ENCODE data around the gene PAGE4.

Gene PAGE4, protein sequence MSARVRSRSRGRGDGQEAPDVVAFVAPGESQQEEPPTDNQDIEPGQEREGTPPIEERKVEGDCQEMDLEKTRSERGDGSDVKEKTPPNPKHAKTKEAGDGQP

DNA sequence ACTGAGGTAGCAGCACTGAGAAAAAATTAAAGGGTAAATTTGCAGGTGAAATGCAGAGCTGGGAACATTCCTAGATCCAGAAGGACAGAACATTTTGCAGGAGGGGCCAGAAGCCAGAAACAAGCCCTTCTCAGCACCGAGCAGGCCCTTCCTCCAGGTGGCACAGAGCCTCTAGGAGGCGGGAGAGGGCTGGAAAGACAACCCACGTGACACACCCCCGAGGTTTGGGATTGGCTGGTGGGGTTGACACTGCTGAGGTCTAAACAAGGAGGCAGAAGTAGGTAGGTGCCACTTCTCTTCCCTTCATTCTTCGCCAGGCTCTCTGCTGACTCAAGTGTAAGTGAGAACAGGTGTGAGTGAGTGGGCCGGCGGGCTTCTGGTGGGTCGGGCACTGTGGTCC, at the start of gene PAGE4:
PAGE4 (plus strand) TSS at position 288 of the 400 bp plus-strand sequence. CDS start 1,126 bp downstream, outside the sequence.
- no peak for DNase-seq (ENCODE audit: low read depth in 2 of 2)

DNA sequence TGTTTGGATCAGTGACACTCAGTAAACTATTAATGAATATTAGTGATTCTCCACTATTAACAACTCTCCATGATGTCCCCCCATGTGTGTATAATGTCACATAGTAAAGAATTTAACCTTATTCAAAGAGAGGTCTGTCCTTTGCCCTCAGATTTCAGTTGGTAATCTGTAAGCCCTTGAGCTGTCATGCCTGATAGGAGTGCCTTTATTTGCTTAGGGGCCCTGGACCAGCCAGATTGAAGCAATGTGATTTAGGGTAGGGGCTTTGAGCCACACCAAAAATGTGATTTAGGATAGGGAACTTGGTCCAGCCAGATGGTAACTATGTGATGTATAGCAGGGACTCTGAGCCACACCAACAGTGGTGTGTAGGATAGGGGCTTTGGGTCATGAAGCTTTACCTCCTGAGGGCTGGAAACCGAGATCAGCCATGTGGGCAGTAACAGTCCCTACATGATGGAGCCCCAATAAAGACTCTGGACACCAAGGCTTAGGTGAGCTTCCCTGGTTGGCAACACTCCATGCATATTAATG, 44.3 kb upstream of the PAGE4 start:
- no peak for DNase-seq (ENCODE audit: low read depth in 2 of 2)

DNA sequence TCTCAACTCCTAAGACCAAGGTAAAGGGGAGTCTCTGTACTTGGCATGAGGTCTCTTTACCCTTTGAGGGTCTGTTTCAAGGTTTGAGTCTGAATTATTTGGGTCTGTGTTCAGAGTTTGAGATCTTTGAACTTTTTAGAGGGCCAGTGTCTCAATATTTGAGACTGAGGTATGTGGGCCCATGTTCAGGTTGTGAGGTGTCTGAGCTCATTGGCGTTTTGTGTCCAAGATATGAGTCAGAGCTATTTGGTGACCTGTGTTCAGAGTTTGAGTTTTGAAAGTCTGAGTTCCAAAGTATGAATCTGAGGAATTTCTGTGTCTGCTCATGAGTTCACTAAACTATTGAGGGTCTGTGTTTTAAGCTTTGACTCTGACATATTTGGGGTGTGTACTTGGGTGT, 36.7 kb upstream of the PAGE4 start:
- no peak for DNase-seq (ENCODE audit: low read depth in 2 of 2)

DNA sequence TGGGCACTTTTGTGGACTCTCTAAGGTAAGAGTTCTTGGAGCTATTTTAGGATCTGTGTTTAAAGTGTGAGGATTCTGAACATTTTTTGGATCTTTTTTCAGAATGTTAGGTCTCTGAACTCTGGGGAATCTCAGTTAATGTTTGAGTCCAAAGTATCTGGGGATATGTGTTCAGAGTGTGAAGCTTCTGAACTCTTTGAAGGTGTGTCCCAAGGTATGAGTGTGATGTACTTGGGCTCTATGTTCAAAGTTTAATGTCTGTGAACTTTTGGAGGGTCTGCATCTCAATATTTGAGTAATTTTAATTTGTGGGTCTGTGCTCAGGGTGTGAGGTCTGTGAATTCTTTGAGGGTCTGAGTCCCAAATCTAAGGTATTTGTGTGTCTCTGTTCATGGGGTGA, 35.4 kb upstream of the PAGE4 start:
- DNase-seq (ENCODE audit: low read depth in 2 of 2) = no peak

DNA sequence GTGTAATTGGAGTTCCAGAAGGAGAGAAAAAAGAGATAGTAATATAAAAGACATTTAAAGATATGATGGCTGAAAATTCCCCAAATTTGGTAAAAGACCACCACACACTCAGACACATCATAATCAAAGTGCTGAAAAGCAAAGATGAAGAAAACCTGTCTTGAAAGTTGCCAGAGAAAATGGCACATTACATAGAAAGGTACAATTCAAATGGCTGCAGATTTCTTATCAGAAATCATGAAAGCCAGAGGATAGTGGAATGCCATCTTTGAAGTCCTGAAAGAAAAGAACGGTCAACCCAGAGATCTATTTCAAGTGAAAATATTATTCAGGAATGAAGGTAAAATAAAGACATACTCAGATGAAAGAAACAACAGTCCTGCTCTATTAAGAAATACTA, 29.3 kb upstream of the PAGE4 start:
- no peak for DNase-seq (ENCODE audit: low read depth in 2 of 2)

DNA sequence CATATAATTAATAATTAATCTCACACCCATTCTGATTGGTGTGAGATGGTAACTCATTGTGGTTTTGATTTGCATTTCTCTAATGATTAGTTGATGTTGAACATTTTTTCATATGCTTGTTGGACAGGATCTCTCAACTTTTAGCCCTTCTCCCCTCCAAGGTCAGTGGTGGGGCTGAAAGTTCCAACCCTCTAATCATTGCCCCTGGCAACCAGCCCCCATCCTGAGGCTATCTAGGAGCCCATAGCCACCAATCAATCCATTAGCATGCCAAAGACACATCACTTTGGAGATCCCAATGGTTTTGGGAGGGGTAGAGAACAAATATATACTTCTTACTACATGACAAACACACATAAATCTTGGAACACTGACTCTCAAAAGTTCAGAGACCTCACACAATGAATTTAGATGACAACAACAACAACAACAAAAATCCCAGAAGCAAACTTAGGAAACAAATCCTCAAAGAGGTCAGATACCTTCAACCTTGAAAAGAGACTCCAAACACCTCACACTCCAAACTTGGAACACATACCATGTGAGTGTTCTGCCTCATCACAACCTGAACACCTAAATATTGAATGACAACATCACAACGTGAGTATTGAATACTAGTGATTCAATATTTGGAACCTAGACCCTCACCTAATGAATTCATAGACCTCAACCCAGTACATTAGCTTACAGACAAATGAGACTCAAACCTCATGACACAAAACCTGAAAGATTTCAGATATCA, 19.0 kb upstream of the PAGE4 start:
- DNase-seq (ENCODE audit: low read depth in 2 of 2) = no peak

DNA sequence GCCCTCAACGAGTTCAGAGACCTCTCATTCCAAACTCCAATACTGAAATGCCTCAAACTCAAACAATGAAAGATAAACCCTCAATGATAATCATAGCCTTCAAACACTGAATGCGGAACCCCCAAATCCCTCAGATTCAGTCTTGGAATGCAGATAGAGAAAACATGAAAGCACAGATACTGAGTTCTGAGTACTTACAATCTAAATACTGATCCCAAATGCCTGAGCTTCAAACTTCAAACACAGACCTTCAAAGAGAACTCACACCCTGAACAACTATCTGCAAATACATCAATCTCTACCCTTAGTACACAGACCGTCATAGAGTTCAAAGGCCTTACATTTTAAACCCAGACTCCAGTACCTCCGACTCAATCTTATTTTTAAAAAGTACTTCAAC, 16.9 kb upstream of the PAGE4 start:
- DNase-seq (ENCODE audit: low read depth in 2 of 2) = no peak

DNA sequence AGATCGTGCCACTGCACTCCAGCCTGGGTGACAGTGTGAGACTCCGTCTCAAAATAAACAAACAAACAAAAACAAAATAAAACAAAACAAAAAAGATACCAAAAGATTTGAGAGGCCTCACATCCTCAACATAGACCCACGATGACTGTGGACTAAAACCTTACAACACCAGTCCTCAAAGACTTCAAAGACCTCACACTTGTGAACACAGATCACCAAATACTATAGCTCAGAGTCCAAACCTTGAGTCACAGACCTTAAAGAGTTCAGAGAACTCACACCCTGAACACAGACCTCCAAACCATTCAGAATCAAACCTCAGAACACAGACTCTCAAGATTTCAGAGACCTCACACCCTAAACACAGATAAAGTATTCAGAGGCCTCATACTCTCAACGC, 12.7 kb upstream of the PAGE4 start:
- no peak for DNase-seq (ENCODE audit: low read depth in 2 of 2)

DNA sequence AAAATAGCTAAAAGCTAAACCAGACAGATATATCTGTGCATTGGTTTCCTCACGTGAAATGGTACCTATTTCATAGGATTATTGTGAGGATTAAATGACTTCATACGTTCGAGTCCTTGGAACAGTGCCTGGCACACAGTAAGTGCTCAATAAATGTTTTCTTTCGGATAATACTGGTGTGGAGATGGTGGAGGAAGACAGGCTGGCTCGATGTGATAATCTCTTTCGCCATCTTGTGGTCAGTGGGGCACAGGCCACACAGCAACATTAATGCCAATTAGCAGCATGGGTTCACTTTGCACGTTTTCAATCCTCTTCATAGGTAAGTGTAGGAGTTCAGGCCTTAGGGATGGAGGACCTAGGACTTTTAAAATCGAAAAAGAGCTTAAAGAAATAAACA, 9.3 kb downstream of the PAGE4 start:
- DNase-seq (ENCODE audit: low read depth in 2 of 2) = no peak

DNA sequence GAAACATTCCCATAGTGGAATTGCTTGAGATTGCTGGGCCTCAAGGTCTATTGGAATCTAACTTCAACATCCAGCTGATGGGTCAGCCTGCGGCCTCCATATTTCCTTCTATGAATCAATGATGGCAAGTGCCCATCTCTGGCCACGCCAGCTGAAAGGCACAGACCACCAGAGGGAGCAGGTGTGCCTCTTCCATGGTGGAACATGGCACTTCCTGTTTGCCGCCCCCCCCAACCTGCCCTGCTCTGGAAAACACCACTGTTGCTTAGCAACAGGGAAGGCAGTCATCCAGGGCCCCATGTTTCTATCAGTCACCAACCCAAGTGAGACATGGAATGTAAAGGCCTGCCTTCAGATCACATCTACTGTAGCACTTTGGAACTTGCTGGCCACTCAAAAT, 11.6 kb downstream of the PAGE4 start:
- DNase-seq (ENCODE audit: low read depth in 2 of 2) = peak in 1 of 2 donors; percentile 0

DNA sequence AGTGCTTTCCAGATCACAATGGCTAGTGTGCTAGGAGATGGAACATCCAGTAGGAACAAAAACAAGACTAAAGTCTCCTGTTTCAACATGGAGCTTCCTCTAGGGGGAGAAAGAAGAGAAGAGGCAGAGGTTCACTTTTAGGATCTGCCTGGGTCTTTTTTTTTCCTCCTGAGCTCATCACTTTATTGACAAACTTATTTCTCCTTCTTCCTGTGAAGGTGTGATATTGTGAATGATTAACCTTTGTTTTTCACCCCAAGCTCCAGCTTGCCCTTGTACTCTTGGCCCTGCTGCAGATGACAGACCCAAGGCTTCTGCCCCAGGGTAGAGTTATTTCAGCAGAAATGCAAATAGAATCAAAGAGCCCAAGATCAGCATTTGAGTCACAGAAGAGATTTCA, 13.5 kb downstream of the PAGE4 start:
- no peak for DNase-seq (ENCODE audit: low read depth in 2 of 2)

DNA sequence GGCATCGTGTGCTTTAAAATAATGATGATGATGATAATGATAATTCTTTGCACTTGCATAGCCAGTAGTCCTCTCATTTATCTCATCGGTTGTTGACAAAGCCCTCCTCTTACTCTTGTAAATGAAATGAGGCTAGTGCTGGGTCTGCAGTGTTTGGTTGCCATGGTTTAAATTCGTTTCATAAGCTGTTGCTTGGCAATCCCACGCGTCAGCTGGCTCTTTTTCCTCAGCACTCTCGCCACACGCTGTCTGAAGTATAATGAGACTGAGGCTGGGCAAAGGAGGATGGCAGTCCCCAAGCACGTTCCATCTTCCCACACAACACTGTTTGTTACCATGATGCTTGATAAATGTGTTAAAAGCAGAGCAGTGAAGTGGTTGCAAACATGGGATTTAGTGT, 15.5 kb downstream of the PAGE4 start:
- no peak for DNase-seq (ENCODE audit: low read depth in 2 of 2)

DNA sequence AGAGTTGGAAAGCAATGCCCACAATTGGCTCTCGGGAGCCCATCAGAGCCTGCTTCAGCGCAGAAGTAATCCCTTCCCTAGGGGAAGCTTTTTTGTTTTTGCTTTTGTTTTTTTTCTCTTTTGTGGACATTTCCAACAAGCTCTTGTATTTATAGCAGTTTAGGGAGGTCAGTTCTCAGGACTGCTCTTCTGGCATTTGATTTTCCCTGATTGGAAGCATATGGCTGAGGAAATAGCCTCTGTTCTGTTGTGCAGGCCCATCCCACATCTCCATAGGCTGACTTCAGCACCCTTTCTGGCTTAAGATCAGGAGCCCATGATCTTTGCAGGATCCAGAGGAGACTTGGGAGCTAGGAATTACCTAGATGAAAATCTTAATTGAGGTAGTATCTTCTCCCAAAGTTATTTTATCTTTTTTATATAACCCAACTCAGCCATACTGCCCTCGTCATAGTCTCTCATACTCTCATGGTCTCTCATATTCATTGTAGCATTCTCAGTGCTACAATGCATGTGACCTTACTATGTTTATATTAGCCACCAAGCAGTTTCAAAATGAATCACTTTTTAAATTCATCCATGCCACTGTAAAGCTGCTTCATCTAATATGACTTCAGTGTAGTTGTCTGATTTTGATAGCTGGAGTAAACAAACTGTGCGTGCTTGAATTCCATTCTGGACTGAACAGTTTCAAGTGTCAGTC, 16.7 kb downstream of the PAGE4 start:
- DNase-seq (ENCODE audit: low read depth in 2 of 2) = no peak

DNA sequence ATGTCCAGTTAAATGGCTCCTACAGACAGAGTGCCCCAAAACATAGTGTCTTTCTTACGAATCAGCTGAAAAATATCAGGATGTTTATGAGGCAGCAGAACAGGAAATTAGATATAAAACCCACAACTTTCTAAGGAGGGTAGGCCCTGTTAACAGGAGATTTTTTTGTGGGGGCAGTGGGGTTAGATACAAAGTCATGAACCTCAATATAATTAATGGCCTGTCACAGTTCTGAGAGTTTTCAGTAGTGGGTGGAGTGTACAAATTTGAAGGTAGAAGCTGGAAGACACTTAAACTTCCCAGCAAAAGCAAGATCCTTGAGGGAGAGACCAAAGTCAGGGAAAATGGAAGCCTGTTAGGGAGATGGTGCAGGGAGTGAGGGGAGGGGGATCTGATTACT, 17.4 kb downstream of the PAGE4 start:
- no peak for DNase-seq (ENCODE audit: low read depth in 2 of 2)

DNA sequence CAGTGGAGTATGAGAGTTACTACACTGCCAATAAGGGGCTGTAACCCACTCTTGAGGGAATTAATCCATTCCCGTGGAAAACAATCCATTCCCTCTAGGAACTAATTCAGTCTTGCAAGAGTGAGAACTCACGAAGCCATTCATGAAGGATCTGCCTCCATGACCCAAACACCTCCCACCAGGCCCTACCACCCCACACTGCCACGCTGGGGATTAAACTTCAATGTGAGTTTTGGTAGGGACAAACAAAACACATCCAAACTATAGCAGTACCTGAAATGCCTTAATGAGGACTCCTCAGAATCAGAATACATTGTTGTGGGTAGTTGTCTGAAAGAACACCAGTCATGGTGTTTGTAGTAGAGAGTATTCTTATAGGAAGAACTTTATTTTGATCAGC, 19.2 kb downstream of the PAGE4 start:
- no peak for DNase-seq (ENCODE audit: low read depth in 2 of 2)

DNA sequence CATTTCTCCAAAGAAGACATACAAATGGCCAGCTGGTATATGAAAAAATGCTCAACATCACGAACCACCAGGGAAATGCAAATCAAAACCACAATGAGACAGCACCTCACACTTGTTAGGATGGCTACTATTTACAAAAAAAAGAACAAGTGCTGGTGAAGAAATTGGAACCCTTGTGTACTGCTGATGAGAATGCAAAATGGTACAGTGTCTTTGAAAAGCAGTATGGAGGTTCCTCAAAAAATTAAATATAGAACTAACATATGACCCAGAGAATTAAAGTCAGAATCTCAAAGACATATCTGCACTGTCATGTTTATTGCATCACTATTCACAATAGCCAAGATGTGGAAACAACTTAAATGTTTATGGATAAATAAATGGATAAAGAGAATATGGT, 20.9 kb downstream of the PAGE4 start:
- DNase-seq (ENCODE audit: low read depth in 2 of 2) = no peak

DNA sequence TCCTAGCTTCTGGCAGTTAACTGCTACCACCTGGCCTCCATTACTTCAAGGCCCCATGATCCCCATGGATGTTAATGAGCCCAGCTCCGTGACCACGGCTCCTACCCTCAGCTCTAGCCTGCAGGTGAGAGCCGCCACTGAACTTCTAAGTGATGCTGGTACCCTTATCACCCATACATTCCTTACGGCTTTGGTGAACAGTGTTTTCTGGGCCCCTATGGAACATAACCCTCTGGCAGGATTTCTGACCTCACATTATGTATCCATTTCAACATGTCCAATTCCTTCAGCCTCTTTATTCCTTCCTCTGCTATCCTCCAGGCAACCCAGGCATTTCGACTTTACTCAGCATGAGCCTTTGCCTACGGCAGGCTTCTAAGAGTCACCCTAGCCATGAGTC, 24.6 kb downstream of the PAGE4 start:
- no peak for DNase-seq (ENCODE audit: low read depth in 2 of 2)

DNA sequence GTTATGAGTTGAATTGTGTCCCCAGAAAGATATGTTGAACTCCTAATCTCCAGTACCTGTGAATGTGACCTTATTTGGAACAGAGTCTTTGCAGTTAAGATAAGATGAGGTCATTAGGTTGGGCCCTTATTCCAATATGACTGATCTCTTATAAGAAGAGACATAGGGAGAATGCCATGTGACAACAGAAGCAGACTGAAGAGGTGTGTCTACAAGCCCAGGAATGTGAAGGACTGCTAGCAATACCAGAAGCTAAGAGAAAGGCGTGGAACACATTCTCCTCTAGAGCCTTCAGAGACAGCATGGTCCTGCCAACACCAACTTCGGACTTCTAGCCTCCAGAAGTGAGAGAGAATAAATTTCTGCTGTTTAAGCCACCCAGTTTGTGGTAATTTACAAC, 27.7 kb downstream of the PAGE4 start:
- DNase-seq (ENCODE audit: low read depth in 2 of 2) = no peak

DNA sequence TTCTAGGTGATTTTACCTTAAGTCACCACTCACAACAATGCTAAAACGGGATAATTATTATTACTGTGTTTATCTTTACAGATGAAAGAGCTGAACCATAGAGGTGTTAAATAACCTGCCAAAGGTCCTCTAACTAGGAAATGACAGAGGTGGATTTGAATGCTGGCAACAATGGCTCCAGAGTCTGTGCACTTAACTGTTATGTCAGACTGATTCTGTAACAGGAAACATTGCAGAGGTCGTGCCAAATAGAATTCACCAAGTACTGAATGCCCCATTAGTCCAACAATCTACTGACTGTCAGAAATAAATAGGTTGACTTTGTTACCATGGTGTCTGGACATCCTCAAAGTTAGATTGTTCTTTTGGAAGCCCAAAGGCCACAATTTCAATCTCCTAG, 29.2 kb downstream of the PAGE4 start:
- no peak for DNase-seq (ENCODE audit: low read depth in 2 of 2)

DNA sequence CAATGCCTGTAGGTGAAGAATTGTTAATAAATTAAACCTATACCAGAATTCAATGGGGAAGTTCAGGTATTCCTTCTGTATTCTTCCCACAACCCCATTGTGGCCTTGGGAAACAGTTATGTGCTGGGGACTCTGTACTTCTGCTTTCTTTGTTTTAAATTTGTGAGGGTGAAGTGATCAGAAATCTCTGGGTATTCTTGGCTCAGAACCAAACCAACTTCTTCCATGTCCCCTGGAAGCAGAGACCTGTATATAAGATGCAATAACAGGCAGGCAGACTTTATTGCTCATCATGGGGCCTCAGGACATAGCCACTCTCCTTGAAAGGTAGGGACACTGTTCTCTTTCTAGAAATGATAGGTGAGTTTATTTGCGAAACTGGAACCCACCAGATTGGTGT, 30.4 kb downstream of the PAGE4 start:
- DNase-seq (ENCODE audit: low read depth in 2 of 2) = no peak

DNA sequence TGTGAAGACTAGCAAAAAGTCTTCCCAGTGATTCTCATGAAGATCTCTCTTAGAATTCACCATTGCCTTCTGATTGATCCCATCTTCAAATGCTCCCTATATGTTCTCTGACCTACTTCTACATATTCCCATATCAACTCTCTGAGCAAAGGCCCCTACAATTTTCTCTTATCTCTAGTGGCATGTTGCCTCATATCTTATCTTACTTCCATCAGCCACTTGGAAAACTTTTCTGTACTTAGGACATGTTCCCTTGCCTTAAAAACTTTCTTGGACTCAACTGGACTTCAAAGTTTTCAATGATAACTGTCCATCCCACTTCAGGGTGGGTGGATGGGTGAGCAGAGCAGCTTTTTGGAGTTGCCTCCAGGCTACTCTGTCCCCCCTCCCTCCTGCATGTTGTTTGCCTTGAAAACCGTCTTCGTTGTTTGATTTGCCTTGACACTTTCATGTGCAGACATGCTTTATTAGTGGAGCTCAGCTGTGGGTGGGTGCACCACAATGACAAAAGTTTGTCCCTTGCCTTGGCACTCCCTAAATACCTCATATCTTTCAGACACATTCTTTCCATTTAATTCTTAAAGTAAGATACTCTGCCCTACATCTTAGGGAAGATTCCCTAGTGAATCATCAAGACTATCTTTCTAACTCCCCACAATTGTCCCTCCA, 31.9 kb downstream of the PAGE4 start:
- DNase-seq (ENCODE audit: low read depth in 2 of 2) = no peak

DNA sequence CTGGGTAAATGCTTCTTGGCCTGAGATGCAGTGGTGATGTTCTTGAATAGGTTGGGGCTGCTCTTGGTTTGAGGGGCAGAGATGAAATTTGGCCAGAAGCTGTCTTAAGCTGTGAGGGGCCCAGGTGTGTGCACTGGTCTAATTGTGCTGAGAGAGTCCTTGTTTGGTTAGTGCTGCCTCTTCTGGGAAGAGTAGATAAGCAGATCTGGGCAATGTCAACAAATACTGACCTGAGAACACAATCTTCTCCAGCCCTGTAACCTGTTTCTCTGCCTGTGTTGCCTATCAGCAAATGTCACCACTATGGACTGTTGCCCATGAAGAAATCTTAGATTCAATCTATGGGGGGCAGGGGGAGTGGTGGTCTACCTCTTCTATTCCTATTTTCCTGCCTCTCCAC, 33.0 kb downstream of the PAGE4 start:
- no peak for DNase-seq (ENCODE audit: low read depth in 2 of 2)

DNA sequence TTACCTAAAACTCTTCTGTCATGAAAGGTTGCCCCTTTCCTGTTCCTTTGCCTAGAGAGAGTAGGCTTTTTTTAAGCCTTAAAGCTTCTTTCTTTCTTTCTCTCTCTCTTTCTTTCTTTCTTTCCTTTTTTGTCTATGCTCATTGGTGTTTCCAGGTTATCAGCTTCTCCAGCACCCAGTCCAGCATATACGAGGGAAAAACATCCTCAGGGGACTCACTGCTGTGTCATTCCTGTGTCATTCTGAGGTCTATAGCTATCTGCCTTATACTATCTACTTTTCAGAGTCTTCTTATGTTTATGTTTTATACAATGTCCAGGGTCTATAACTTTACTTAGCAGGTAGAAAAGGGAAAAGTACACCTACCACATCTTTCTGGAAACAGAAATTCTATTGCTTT, 39.6 kb downstream of the PAGE4 start:
- DNase-seq (ENCODE audit: low read depth in 2 of 2) = no peak

Measured in stimulated activated CD8-positive, alpha-beta memory T cell treated with anti-CD3 and anti-CD28 coated beads, Interleukin-2, amount 100 ng/mL, for 1 hour (primary cell).